GM10248 (cell line): Measurements from ENCODE around the gene TPRX2.
"Not testable (repeated sequence)": the region's sequence is repeated elsewhere in the genome, so short reads cannot be mapped to it uniquely, and the experiment has no call there.

Experiments
- CTCF ChIA-PET: fragments of 300-600 bp; sonication (Branson Sonifier 250); formaldehyde crosslinking; extraction: SDS; loops from one replicate; lab custom pipeline; 2021; ENCODE audit warnings: antibody characterized with exemption; lab: Yijun Ruan, JAX
- POLR2A ChIA-PET: fragments of 350-650 bp; sonication (Branson Sonifier 250); formaldehyde crosslinking; extraction: SDS; loops from one replicate; lab custom pipeline; 2020; ENCODE audit warnings: antibody characterized with exemption; lab: Yijun Ruan, JAX
- DNase-seq: peaks from one replicate; pipeline ENCODE4 v3.0.0; 2012; ENCODE audit errors: extremely low spot score
- TF ChIP-seq, protein P1 (sequence below): IDR thresholded peaks from 2 replicates; pipeline ENCODE4 v1.5.1; 2012; ENCODE audit warnings: mild to moderate bottlenecking, low read depth; ENCODE audit errors: extremely low read depth, missing control alignments, control extremely low read depth

TPRX2 gene

DNA sequence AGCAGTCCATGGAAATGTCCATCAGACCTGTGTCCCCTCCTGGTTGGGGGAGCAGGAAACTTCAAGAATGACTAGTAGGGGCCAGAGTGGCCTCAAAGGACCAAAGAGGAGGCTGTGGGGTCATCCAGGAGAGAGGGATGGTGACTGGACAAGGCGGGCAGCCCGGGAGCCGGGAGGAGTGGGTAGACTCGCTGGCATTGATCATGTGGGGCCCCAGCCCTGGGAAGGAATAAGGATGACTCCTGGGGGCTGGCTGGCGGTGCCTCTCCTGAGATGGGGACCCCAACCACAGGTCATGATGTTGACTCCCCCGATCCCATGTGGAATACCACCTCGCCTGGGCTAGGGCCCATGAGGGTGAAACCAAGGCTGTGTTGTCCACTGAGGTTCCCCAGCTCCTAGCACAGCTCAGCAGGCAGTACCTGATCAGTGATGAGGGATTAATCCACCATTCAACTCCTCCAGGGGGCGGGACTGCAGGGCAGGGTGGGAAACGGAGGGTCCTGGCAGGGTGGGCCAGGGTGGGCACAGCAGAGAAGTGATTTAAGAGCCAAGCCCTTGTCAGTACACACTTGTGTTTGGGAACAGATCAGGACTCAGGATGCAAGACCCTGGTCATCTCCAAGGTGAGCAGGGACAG lies at the start of gene TPRX2:
TSS of gene TPRX2 (plus strand) at position 590 of the 640 bp plus-strand sequence. CDS start at position 602, 12 bp downstream.
- CTCF ChIA-PET = not testable (repeated sequence)

GRCh38 chr19:47813304-47813994 lies 45.6 kb upstream of the TPRX2 start:
- TF ChIP-seq, protein P1, sequence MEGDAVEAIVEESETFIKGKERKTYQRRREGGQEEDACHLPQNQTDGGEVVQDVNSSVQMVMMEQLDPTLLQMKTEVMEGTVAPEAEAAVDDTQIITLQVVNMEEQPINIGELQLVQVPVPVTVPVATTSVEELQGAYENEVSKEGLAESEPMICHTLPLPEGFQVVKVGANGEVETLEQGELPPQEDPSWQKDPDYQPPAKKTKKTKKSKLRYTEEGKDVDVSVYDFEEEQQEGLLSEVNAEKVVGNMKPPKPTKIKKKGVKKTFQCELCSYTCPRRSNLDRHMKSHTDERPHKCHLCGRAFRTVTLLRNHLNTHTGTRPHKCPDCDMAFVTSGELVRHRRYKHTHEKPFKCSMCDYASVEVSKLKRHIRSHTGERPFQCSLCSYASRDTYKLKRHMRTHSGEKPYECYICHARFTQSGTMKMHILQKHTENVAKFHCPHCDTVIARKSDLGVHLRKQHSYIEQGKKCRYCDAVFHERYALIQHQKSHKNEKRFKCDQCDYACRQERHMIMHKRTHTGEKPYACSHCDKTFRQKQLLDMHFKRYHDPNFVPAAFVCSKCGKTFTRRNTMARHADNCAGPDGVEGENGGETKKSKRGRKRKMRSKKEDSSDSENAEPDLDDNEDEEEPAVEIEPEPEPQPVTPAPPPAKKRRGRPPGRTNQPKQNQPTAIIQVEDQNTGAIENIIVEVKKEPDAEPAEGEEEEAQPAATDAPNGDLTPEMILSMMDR = peak; percentile 95
- ChIA-PET CTCF (interaction anchor here (1.2 kb wide), 1 partner anchor 10 kb away, joined by 8 read pairs; no protein-coding TSS in a partner anchor), POLR2A (no interaction called here)
- peak; percentile 83 for DNase-seq

More for the DNA sequence above, at the start of gene TPRX2:
- DNase-seq, POLR2A ChIA-PET: not testable (repeated sequence)

GRCh38 chr19:47813995-47814328 lies 45.1 kb upstream of the TPRX2 start:
- DNase-seq = no peak
- TF ChIP-seq, protein P1 = no peak
- CTCF ChIA-PET = interaction anchor here (0.8 to 1.2 kb wide), 5 partner anchors 9 to 173 kb away, joined by 3 to 8 read pairs (median 7); no protein-coding TSS in a partner anchor
- POLR2A ChIA-PET = no interaction called here

- DNase-seq, POLR2A ChIA-PET: not testable (repeated sequence)
- CTCF ChIA-PET = interaction anchor here (0.8 to 2.2 kb wide), 4 partner anchors 10 to 387 kb away, joined by 3 to 5 read pairs (median 4); no protein-coding TSS in a partner anchor
Observed at GRCh38 chr19:47816270-47816669, 42.8 kb upstream of the TPRX2 start.

DNA sequence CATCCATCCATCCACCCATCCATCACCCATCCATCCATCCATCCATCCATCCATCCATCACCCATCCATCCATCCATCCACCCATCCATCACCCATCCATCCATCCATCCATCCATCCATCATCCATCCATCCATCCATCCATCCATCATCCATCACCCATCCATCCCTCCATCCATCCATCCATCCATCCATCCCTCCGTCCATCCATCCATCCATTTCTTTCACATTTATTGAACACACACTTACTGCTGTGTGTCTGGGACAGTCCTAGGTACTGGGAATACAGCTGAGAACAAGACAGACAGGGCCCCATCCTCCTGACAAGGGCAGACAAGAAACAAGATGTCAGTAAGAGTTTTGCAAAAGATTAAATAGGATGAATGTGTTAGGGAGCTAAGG lies 40.8 kb upstream of the TPRX2 start:
- CTCF ChIA-PET = interaction anchor here (1.3 kb wide), 1 partner anchor 12 kb away, joined by 3 read pairs; no protein-coding TSS in a partner anchor
- POLR2A ChIA-PET, DNase-seq: not testable (repeated sequence)

DNA sequence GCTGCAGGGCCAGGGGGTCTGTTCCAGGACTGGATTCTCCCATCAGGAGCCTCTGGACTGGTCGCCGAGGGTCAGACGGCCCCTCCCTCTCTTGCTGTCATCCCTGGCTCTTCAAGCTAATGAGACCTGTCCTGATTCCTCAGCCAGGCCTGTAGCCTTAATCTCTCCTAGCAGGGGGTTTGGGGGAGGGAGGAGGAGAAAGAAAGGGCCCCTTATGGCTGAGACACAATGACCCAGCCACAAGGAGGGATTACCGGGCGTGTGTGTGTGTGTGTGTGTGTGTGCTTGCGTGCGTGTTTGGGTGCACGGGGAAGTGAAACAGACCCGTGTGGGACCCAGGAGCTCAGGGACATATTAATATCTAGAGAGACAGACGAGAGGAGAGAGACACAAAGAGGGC lies 39.2 kb upstream of the TPRX2 start:
- ChIA-PET POLR2A (no interaction called here), CTCF (interaction anchor here (0.9 to 1.2 kb wide), 3 partner anchors 30 to 44 kb away, joined by 4 read pairs; no protein-coding TSS in a partner anchor)
- TF ChIP-seq, protein P1 = no peak
- DNase-seq = no peak

GRCh38 chr19:47820410-47820809 lies 38.6 kb upstream of the TPRX2 start:
- ChIA-PET CTCF (interaction anchor here (1.1 to 1.2 kb wide), 2 partner anchors 31 to 44 kb away, joined by 4 read pairs; no protein-coding TSS in a partner anchor), POLR2A (no interaction called here)
- TF ChIP-seq, protein P1 = no peak
- no peak for DNase-seq

- POLR2A ChIA-PET = no interaction called here
- TF ChIP-seq, protein P1 = no peak
- CTCF ChIA-PET = no interaction called here
- DNase-seq = no peak
Observed at GRCh38 chr19:47821460-47822020, 37.5 kb upstream of the TPRX2 start, which contains the start of gene CRX. Gene CRX (plus strand): TSS chr19:47821937. CDS start chr19:47834444, 12,507 bp downstream.
